Dermis microvascular lymphatic vessel endothelial cell (primary cell): ENCODE results near the gene PTAFR. TPM values are rescaled to one million over a fixed set of nuclear protein-coding genes. Genes with fewer than 3 reads are reported as not detected.

ENCODE experiments used
- DNase-seq, 2 donors: peaks; one replicate each; pipeline versions ENCODE4 v3.0.0 to v3.0.0-alpha.2; 2010; ENCODE audit warnings: low read depth in 2 of 2
- total RNA-seq: library from RNA; depleted of rRNA; stranded (reverse); fragments of >200 nt; gene quantifications from 2 replicates; pipeline ENCODE4 v1.2.1, GENCODE V29; 2014

Gene PTAFR, protein sequence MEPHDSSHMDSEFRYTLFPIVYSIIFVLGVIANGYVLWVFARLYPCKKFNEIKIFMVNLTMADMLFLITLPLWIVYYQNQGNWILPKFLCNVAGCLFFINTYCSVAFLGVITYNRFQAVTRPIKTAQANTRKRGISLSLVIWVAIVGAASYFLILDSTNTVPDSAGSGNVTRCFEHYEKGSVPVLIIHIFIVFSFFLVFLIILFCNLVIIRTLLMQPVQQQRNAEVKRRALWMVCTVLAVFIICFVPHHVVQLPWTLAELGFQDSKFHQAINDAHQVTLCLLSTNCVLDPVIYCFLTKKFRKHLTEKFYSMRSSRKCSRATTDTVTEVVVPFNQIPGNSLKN
- 0.13 TPM in 2 replicates for total RNA-seq

GRCh38 chr1:28176492-28177470, at the start of gene PTAFR:
Gene PTAFR, minus strand, starts transcription at chr1:28176690. Its CDS starts 25,669 bp downstream, at chr1:28151021.
- no peak for DNase-seq

- no peak for DNase-seq
Measured at GRCh38 chr1:28213315-28213714, 36.8 kb upstream of the PTAFR start.

DNA sequence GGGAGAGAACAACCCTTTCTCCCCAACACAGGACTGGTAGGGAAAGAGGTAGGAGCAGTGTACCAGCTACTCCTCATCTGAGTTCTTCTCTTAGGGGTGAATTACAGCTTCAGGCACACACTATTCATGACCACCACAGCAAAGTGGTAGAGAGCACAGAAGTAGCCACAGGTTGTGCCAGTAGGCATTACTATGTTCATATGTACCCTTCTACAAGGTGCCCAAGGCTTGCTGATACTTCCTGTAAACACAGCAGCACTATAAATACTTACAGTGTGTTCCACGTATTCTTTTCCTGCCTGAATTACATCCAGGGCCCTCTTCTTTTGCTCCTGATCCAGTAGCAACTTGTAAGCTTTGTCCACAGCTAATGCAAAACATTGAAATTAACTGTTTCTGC, 33.2 kb upstream of the PTAFR start:
- no peak for DNase-seq

GRCh38 chr1:28208818-28209441, 32.4 kb upstream of the PTAFR start:
- DNase-seq = peak; percentile 40 to 77

DNA sequence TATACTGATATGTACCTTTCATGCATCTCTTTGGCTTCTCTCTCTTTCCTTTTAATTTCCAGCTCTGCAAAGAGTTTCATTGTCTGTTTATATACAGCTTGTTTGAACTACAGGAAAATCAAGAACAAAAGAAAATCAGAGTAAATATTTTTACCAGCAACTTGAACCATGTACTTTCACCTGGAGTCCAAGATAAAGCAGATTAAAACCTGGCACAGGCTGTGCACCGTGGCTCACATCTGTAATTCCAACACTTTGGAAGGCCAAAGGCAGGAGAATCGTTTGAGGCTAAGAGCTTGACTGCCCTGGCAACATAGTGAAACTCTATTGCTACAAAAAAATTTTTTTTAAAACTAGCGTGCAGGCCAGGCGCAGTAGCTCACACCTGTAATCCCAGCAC, 28.8 kb upstream of the PTAFR start:
- DNase-seq = no peak

GRCh38 chr1:28200234-28200873, 23.9 kb upstream of the PTAFR start:
- DNase-seq = no peak

GRCh38 chr1:28199328-28200233, 23.1 kb upstream of the PTAFR start:
- DNase-seq = no peak

- DNase-seq = no peak
Measured at GRCh38 chr1:28197682-28198415, 21.4 kb upstream of the PTAFR start.

DNA sequence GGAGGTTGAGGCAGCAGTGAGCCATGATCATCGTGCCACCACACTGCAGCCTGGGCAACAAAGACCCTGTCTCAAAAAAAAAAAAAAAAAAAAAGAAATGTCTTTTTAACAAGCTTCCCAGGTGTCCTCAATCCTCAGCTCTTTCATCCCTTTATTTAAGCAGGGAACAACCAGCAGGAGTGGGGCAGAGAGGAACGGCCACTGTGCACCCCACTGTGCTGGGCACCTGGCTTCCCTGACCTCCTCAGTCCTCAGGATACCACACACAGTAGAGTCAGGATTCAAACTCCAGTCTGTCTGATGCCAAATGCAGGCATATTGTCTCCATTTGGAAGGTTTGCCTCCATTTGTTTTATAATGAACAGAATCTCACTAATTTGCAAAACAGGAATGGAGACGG, 19.8 kb upstream of the PTAFR start:
- no peak for DNase-seq

DNA sequence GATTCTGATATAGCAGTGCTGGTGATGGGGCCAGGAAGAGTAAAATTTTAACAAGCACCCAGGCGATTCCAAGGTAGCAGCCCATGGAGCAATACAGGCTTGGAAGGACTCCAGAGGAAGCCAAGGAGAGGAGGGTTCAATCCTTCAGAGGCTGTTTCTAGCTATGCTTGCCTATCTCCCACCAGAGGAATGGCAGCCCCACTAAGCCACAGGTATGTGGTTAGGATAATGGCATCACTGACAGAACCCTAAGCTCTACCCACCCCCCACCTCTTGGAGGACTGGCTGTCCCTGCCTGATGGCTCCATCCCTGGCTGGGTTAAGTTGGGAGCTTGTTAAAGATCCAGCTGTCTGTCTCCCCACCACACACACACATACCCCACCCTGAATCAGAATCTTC, 19.3 kb upstream of the PTAFR start:
- DNase-seq = no peak

GRCh38 chr1:28194326-28195035, 18.0 kb upstream of the PTAFR start:
- no peak for DNase-seq

- DNase-seq = no peak
Measured at GRCh38 chr1:28193701-28194161, 17.2 kb upstream of the PTAFR start.

- DNase-seq = no peak
Measured at GRCh38 chr1:28190996-28191645, 14.6 kb upstream of the PTAFR start.

- no peak for DNase-seq
Measured at GRCh38 chr1:28190337-28190979, 14.0 kb upstream of the PTAFR start.

DNA sequence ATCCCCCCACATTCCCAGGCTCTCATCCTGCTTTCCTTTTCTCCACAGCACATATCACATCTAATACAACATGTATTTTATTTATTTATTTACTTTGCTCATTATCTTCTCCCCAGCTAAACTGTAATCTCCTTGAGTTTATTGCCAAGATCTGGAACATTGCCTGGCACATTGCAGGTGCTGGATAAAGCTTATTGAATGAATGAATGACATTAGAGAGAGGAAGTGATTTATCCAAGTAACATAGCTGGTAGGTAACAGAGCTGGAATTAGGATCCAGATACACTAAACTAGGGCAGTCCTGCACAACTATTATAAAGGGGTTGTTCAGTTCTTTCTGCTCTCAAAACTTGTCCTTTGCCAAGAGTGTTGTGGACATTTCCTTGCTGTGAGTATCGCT, 8.6 kb upstream of the PTAFR start:
- DNase-seq = no peak

- DNase-seq = no peak
Measured at GRCh38 chr1:28180306-28181305, 4.1 kb upstream of the PTAFR start.
